Inferior parietal cortex (tissue), 1 donor: ENCODE data around the gene TALDO1.

Source experiments
- DNase-seq: peaks from one replicate; pipeline ENCODE4 v3.0.0-alpha.2; 2016; ENCODE audit errors: extremely low spot score

TALDO1 gene

GRCh38 chr11:769887-770641, 22.8 kb downstream of the TALDO1 start:
- DNase-seq = no peak

- no peak for DNase-seq
Observed at GRCh38 chr11:770642-771616, 23.7 kb downstream of the TALDO1 start.

DNA sequence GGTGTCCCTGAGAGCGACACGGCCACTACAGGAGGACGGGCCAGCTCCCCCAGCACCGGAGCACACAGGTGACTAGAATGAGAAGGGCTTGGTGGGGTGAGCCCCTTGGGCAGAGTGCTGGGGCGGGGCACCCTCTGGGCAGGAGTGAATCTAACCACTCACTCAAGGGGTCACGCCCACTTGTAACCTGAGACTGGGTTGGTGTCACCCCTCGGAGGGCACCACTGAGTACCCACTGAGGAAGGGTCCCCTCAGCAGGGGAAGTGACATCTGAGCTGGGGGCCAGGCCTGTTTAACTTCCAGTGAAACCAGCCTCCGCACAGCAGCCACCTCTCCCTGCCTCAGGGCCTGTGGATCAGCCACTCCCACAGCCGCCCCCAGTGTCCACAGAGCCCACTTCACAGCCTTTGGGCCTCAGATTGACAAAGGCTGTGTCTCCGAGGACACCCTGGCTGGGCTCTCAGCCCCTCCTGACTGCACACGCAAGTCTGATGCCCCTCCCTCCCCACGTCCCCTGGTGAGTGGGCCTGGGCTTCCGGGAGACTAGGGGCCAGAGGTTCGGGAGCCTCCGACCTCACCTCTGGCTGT, 24.4 kb downstream of the TALDO1 start:
- DNase-seq = no peak

GRCh38 chr11:772429-773390, 25.4 kb downstream of the TALDO1 start:
- peak; percentile 75 for DNase-seq

DNA sequence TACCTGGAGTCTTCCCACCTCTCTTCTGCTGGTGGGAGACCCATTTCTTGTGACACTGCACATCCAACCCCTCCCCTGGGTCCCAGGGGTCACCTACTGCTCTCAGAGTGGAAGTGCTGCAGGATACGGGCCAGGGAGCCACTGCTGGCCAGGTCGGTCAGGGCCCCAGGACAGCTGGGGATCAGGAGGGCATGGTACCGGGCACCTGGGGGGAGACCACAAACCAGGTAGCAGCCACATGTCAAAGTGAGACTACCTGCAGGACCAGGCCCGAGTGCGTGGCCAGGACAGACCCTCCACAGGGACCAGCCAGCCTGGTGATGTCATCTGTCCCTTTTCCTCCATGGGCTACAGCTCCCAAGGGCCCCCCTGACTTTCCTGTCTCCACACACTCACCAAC, 26.2 kb downstream of the TALDO1 start:
- no peak for DNase-seq

- no peak for DNase-seq
Observed at GRCh38 chr11:773830-774229, 26.6 kb downstream of the TALDO1 start.

DNA sequence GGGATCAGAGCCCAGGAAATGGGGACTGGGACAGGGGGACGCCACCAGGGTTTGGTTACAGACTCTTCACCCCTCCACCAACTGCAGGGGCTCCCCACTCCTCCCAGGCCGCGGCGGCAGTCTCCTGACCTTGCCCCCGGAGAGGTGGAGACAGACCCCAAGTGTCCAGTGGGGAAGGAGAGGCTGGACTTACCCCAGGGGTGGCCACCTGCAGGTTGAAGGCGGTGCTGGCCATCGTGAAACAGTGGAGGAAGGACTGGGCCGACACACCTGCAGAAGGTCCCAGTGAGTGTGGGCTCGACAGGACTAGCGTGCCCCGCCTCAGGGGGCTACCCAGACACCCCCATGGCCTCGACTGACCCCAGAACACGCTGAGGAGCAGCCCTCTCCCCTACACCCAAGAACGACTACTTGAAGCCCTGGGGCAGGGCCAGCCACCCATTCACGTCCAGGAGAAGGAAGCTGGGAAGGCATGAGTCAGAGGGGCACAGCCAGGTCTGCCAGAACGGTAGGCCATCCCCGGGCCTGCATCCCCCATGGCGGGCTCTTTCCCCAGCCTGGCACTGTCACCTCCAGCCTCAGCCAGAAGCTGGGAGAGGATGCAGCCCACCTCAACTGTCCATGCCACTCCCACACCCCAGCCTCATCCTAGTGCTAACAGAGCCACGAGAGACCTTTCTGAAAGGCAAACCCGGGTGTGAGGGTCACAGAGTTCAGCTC, 27.8 kb downstream of the TALDO1 start:
- no peak for DNase-seq

DNA sequence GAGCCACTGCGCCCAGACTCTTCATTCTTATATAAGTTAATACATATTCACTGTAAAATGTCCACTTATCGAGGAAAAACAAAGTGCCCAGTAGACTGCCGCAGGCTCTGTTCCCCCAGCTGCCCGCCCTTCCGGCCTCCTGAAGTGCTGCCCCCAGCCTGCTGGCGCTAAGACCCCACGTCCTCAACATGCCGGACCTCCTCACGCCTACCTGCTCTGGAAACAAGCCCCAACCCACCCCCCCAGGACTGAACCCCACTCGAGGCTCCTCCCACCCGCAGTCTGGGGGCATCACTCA, 28.9 kb downstream of the TALDO1 start:
- no peak for DNase-seq

DNA sequence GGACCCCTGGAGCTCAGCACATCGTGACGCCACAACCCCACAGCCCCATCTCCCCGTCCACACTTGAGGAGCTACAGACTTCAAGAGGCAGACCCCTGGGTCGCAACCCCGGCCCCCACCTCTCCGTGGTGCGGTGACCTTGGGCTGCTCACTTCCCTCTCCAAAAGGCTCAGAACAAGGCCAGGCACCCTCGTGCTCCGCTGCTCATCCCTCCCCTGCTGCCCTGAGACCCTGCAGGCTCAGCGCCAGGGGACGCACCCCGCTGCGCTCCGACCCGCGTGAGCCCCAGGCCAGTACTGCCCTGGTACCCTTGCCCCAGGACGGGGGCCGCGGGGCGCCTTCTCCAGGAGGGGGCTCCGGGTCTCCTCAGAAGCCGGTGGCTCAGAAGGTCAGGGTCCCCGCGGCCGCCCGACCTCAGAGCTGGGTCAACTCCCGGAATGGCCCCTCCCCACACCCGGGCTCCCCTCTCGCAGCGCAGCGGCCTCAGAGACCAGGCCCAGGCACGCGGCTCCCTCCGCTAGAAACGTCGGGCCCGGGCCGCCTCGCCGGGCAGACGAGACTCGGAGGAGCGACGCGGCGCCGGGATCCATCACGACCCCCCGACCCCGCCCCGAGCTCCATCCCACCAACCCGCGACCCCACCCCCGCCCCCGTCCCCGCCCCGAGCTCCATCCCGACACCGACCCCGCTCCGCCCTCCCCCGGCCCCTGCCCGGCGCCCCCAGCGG, 29.5 kb downstream of the TALDO1 start:
- no peak for DNase-seq

GRCh38 chr11:777288-778255, 30.3 kb downstream of the TALDO1 start, which contains the start of gene GATD1:
Gene GATD1, minus strand, starts transcription at chr11:777487. Its CDS starts 25 bp downstream, at chr11:777462.
- peak; percentile 84 for DNase-seq

DNA sequence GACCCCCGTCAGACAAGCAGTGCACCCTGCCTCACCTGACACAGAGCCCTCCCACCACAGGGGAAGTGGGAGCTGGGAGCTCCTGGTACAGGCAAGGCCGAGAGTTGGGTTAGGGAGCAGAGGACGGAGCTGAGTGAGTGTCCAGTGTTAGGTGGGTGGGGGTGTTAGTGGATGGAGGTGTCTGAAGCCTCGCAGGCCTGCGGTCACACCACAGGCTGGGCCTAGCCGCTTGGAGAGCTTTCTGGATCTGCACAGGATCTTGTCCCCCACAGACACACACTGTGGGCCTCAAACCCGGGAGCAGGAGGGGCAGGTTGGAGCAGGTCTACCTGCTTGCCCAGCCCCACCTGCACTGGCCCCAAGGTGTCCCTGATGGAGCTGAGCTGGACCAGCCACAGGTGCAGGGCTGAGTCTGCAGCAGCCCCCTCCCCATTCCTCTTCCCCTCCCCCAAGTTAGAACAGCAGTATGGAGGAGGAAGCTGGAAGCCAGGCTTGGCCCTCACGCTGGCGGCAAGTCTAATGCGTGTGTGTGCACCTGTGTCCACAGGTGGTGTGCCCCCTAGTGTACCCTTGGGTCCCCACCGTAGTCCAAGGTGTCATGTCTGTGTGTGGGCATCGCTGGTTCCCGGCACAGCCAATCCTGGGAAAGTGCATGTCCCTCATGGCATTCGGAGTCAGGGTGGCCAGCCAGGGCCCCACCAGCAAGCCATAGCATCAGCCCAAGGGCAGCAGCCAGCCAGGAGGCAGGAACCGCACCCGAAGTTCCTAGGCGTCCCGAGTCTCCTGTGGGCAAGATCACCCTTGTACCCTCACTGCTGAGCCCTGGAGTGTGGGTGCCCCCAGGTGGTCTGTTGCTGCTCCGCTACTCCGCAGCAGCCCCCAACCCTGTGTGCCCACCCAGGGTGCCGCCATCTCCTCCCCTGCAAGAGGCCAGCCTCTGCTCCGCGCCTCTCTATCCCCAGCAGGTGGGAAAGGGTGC, 32.0 kb downstream of the TALDO1 start:
- no peak for DNase-seq

- DNase-seq = no peak
Observed at GRCh38 chr11:779955-780532, 32.8 kb downstream of the TALDO1 start.

- DNase-seq = no peak
Observed at GRCh38 chr11:782264-783174, 35.3 kb downstream of the TALDO1 start.

DNA sequence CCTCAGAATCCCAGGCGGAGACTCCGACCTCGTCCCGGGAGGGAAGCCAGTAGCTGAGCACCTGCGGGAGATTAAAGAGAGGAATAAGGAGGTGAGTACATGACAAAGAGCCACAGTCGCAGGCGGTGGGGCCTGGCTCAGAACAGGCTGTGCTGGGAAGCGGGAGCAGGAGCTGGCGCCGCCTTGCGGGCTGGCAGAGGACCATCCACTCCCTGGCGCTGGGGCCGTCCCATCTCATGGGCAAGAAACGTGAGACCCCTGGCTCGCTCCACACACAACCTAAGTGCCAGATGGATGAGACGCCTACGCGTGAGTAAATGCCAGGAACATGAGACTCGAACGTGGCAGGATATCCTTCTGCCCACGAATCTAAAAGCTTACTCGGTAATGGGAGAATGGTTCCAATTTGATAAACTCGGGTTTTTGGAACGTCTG, 36.3 kb downstream of the TALDO1 start:
- peak; percentile 79 for DNase-seq

GRCh38 chr11:786235-787083, 39.2 kb downstream of the TALDO1 start:
- no peak for DNase-seq
